K562 (cell line): Measurements from ENCODE around the gene CSNK1G2. TPM values are rescaled to one million over a fixed set of nuclear protein-coding genes. Genes with fewer than 3 reads are reported as not detected.

ENCODE experiments used
- ATF1 ChIP-seq, 2 experiments: fragments of 450-650 bp in 1 of 2; IDR thresholded peaks; 2 replicates each; pipeline ENCODE4 v1.6.1; 2016; ENCODE audit warnings: missing compliant biosample characterization in 1 of 2, missing genetic modification characterization in 1 of 2
- BRF1 ChIP-seq: IDR thresholded peaks from 3 replicates; pipeline ENCODE4 v1.6.1; 2011; ENCODE audit warnings: borderline replicate concordance, mild to moderate bottlenecking; ENCODE audit not compliant: insufficient read length; ENCODE audit errors: extremely low read depth
- EHMT2 ChIP-seq: fragments of 450-650 bp; IDR thresholded peaks from 2 replicates; pipeline ENCODE4 v1.6.1; 2018; ENCODE audit warnings: antibody characterized with exemption
- ELF4 ChIP-seq: fragments of 450-650 bp; formaldehyde crosslinking; IDR thresholded peaks from 2 replicates; pipeline ENCODE4 v1.4.0; 2022; ENCODE audit warnings: missing genetic modification characterization
- ELK1 ChIP-seq: sonication (generic); formaldehyde crosslinking; IDR thresholded peaks from 2 replicates; pipeline ENCODE4 v1.8.1; 2022; ENCODE audit warnings: missing genetic modification reagents
- GTF2E2 ChIP-seq: fragments of 200-800 bp; sonication (Bioruptor generic); IDR thresholded peaks from 2 replicates; pipeline ENCODE4 v1.6.1; 2016; ENCODE audit warnings: missing genetic modification characterization, missing compliant biosample characterization
- HDAC6 ChIP-seq: IDR thresholded peaks from 2 replicates; pipeline ENCODE4 v1.6.1; 2012; ENCODE audit warnings: low read depth, mild to moderate bottlenecking, control low read depth, inconsistent platforms, low read length, moderate library complexity
- KLF16 ChIP-seq: IDR thresholded peaks from 2 replicates; pipeline ENCODE4 v1.6.1; 2016; ENCODE audit warnings: antibody characterized with exemption
- ZBTB49 ChIP-seq: sonication (generic); formaldehyde crosslinking; IDR thresholded peaks from 2 replicates; pipeline ENCODE4 v1.8.0; 2022; ENCODE audit warnings: missing genetic modification reagents, mild to moderate bottlenecking, borderline replicate concordance
- ZNF277 ChIP-seq: fragments of 250-450 bp; sonication (Bioruptor Pico); IDR thresholded peaks from 2 replicates; pipeline ENCODE4 v1.8.0; 2022; ENCODE audit warnings: inconsistent platforms, mild to moderate bottlenecking, moderate library complexity, borderline replicate concordance
- ZNF76 ChIP-seq: fragments of 250-450 bp; sonication (Bioruptor Pico); IDR thresholded peaks from 2 replicates; pipeline ENCODE4 v1.4.0; 2020; ENCODE audit warnings: mild to moderate bottlenecking, moderate library complexity, borderline replicate concordance
- polyA plus RNA-seq, 8 experiments: library from polyadenylated mRNA; depleted of rRNA in 4 of 8; stranded (reverse) in 5 of 8; unstranded in 3 of 8; fragments of >200 nt; fragmentation: Nextera tagmentation in 2 of 8; fragmentation: Illumina TruSeq in 1 of 8; extraction: Ambion mirVana in 2 of 8; extraction: Trizol in 1 of 8; gene quantifications; 2 replicates each; pipeline versions ENCODE4 v1.2.1 to v1.2.3, GENCODE V29; 2011 to 2014; ENCODE audit warnings: inconsistent platforms in 1 of 8, missing spikeins in 1 of 8
- total RNA-seq, 7 experiments: library from RNA; depleted of rRNA in 6 of 7; stranded (reverse); fragments of >200 nt in 6 of 7; fragmentation: Illumina TruSeq in 2 of 7; extraction: Trizol in 2 of 7; gene quantifications; 2 replicates each; pipeline versions ENCODE4 v1.2.1 to v1.2.3, GENCODE V29; 2011 to 2021; ENCODE audit warnings: low replicate concordance in 1 of 7
- TF ChIP-seq, protein P1 (sequence below), 2 experiments: fragments of 450-650 bp; IDR thresholded peaks; 2 replicates each; pipeline ENCODE4 v1.6.1; 2018; ENCODE audit warnings: mild to moderate bottlenecking in 2 of 2, low read depth in 1 of 2; ENCODE audit not compliant: partially characterized antibody in 2 of 2
- TF ChIP-seq, protein P2 (sequence below): fragments of 450-650 bp; IDR thresholded peaks from one replicate; pipeline ENCODE4 v1.6.1; 2018; ENCODE audit warnings: mild to moderate bottlenecking, moderate library complexity; ENCODE audit not compliant: partially characterized antibody
- TF ChIP-seq, protein P3 (sequence below), 2 experiments: fragments of 250-450 bp in 1 of 2; fragments of 450-650 bp in 1 of 2; sonication (Bioruptor Pico) in 1 of 2; IDR thresholded peaks; 2 replicates each; pipeline versions ENCODE4 v1.6.1 to v1.8.0; 2016 to 2021; ENCODE audit warnings: mild to moderate bottlenecking in 2 of 2, moderate library complexity in 2 of 2, missing compliant biosample characterization in 1 of 2, missing genetic modification characterization in 1 of 2

The CSNK1G2 gene
- total and polyA plus RNA-seq, 9 of the 15 experiments (the other 6 are each of a cell fraction or from before 2014, with no cell fraction given): 0.48 to 119 (median 49.5) TPM

GRCh38 chr19:1905110-1905862 is 35.7 kb upstream of the CSNK1G2 start, which contains the start of the genes ADAT3 and SCAMP4 (continued):
- TF ChIP-seq, protein P1, sequence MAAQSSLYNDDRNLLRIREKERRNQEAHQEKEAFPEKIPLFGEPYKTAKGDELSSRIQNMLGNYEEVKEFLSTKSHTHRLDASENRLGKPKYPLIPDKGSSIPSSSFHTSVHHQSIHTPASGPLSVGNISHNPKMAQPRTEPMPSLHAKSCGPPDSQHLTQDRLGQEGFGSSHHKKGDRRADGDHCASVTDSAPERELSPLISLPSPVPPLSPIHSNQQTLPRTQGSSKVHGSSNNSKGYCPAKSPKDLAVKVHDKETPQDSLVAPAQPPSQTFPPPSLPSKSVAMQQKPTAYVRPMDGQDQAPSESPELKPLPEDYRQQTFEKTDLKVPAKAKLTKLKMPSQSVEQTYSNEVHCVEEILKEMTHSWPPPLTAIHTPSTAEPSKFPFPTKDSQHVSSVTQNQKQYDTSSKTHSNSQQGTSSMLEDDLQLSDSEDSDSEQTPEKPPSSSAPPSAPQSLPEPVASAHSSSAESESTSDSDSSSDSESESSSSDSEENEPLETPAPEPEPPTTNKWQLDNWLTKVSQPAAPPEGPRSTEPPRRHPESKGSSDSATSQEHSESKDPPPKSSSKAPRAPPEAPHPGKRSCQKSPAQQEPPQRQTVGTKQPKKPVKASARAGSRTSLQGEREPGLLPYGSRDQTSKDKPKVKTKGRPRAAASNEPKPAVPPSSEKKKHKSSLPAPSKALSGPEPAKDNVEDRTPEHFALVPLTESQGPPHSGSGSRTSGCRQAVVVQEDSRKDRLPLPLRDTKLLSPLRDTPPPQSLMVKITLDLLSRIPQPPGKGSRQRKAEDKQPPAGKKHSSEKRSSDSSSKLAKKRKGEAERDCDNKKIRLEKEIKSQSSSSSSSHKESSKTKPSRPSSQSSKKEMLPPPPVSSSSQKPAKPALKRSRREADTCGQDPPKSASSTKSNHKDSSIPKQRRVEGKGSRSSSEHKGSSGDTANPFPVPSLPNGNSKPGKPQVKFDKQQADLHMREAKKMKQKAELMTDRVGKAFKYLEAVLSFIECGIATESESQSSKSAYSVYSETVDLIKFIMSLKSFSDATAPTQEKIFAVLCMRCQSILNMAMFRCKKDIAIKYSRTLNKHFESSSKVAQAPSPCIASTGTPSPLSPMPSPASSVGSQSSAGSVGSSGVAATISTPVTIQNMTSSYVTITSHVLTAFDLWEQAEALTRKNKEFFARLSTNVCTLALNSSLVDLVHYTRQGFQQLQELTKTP (IDR thresholded peaks at IDR 0.05; ENCODE audit: low read depth in 1 of 2, partially characterized antibody in 2 of 2): peak in 1 of 2 experiments; percentile 97
- TF ChIP-seq ELF4 (CRISPR knock-in tag) (no peak), ZNF277 (CRISPR knock-in tag) (no peak), BRF1 (no peak), ZNF76 (CRISPR knock-in tag) (no peak), HDAC6 (no peak), EHMT2 (no peak), ATF1 (CRISPR knock-in tag; IDR thresholded peaks at IDR 0.05) (no peak), ATF1 (tag; IDR thresholded peaks at IDR 0.05) (peak; percentile 85), ZBTB49 (no peak), KLF16 (no peak), GTF2E2 (tag) (no peak), ELK1 (CRISPR knock-in tag) (no peak)
- TF ChIP-seq, protein P2, sequence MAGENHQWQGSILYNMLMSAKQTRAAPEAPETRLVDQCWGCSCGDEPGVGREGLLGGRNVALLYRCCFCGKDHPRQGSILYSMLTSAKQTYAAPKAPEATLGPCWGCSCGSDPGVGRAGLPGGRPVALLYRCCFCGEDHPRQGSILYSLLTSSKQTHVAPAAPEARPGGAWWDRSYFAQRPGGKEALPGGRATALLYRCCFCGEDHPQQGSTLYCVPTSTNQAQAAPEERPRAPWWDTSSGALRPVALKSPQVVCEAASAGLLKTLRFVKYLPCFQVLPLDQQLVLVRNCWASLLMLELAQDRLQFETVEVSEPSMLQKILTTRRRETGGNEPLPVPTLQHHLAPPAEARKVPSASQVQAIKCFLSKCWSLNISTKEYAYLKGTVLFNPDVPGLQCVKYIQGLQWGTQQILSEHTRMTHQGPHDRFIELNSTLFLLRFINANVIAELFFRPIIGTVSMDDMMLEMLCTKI: no peak
- TF ChIP-seq, protein P3, sequence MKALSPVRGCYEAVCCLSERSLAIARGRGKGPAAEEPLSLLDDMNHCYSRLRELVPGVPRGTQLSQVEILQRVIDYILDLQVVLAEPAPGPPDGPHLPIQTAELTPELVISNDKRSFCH (CRISPR knock-in tag; IDR thresholded peaks at IDR 0.05): no peak
- TF ChIP-seq, protein P3 (tag; IDR thresholded peaks at IDR 0.05): peak; percentile 77
